ENCODE results near the gene STOM. TPM values are rescaled to one million over a fixed set of nuclear protein-coding genes. Genes with fewer than 3 reads are reported as not detected.

STOM gene
- total and polyA plus RNA-seq, 2 of the 8 experiments (the other 6 are each of a cell fraction or from before 2014, with no cell fraction given), result 25.2 to 60.4 TPM

- POLR2A ChIA-PET (ENCODE audit: partially characterized antibody), result interaction anchor here (1.3 kb wide), 1 partner anchor 41 kb away, joined by 3 read pairs; no protein-coding TSS in a partner anchor
- H3K79me2 ChIP-seq (ENCODE audit: control insufficient read depth in 1 of 2, insufficient read depth in 2 of 2, low read length in 2 of 2), result no peaks in the 10 kb centered on the region
- no peaks in the 10 kb centered on the region for H3K9me3 ChIP-seq (ENCODE audit: insufficient read depth in 2 of 2, low read depth in 1 of 2, low read length in 1 of 2)
- no peak overlapping the region for H2BK15ac ChIP-seq (ENCODE audit: low read length)
- no peak overlapping the region for H3K56ac ChIP-seq (replicated peaks; ENCODE audit: insufficient read length, low read depth, low read length)
- H2BK12ac ChIP-seq (ENCODE audit: low read depth, low read length), result no peak overlapping the region
- DNase-seq (ENCODE audit: low read depth in 1 of 2, low spot score in 2 of 2) (no peak), FAIRE-seq (no peak)
- TF ChIP-seq CHD1 (IDR thresholded peaks at IDR 0.05; ENCODE audit: low read depth, low read length), result no peak
- TF ChIP-seq RXRA (IDR thresholded peaks at IDR 0.05; ENCODE audit: insufficient read depth, low read depth, low read length), result no peak
- TF ChIP-seq BCL11A (IDR thresholded peaks at IDR 0.05; ENCODE audit: low read depth in 2 of 2, low read length in 2 of 2), result no peak
- no peak for TF ChIP-seq SRF (IDR thresholded peaks at IDR 0.05; ENCODE audit: low read depth, low read length)
- H3K79me1 ChIP-seq (ENCODE audit: low read depth, low read length), result no peaks in the 10 kb centered on the region
- no peak overlapping the region for H4K8ac ChIP-seq (ENCODE audit: extremely low read depth, insufficient read depth, low read length)
- no peaks in the 10 kb centered on the region for H3K4me1 ChIP-seq (replicated peaks in 1 of 4; ENCODE audit: control insufficient read depth in 3 of 4, insufficient read depth in 4 of 4, low read length in 3 of 4)
- H3K14ac ChIP-seq (ENCODE audit: insufficient read length), result no peak overlapping the region
- H3K18ac ChIP-seq (ENCODE audit: extremely low read depth, low read length), result no peak overlapping the region
- no peak overlapping the region for H2BK5ac ChIP-seq (ENCODE audit: low read depth, low read length)
- no peaks in the 10 kb centered on the region for H4K20me1 ChIP-seq (replicated peaks in 1 of 2; ENCODE audit: control insufficient read depth in 1 of 2, insufficient read depth in 2 of 2, low read length in 2 of 2)
- H2BK120ac ChIP-seq (replicated peaks; ENCODE audit: low read depth, low read length), result no peak overlapping the region
- H3K36me3 ChIP-seq (ENCODE audit: control insufficient read depth in 2 of 4, insufficient read depth in 4 of 4, low read length in 3 of 4), result peaks cover 0 to 5% (median 1%) of the 10 kb centered on the region in 4 experiments; a peak in 3 of 8 replicates
- no peaks in the 10 kb centered on the region for H3K23me2 ChIP-seq (ENCODE audit: low read depth, low read length)
- no peak overlapping the region for H3K9ac ChIP-seq (replicated peaks in 1 of 4; ENCODE audit: extremely low read depth in 1 of 4, low read depth in 3 of 4, low read length in 3 of 4)
- H4K91ac ChIP-seq (replicated peaks; ENCODE audit: insufficient read length, low read length), result no peak overlapping the region
- no peak overlapping the region for H3K4ac ChIP-seq (replicated peaks; ENCODE audit: insufficient read length, low read depth, low read length)
- H2BK20ac ChIP-seq (ENCODE audit: low read length), result no peak overlapping the region
- H3K27ac ChIP-seq (ENCODE audit: low read depth, low read length), result no peak overlapping the region
- 93% methylated on average over 10 of the region's 10 CpGs; no CpG with 5 or more reads in 1 of the 2 experiments for WGBS, 2 experiments (ENCODE audit: extremely low coverage in 1 of 2, insufficient coverage in 1 of 2, insufficient read length in 1 of 2, insufficient replicate concordance in 2 of 2, low coverage in 1 of 2, low lambda C conversion rate in 2 of 2, missing lambda C conversion rate in 1 of 2)
- no peak overlapping the region for H2AFZ ChIP-seq (ENCODE audit: low read length)
- no peaks in the 10 kb centered on the region for H3K27me3 ChIP-seq (replicated peaks in 1 of 4; ENCODE audit: control insufficient read depth in 3 of 4, extremely low read depth in 1 of 4, insufficient read depth in 3 of 4, low read length in 3 of 4)
- H3K4me3 ChIP-seq (ENCODE audit: extremely low read depth in 1 of 4, insufficient read depth in 2 of 4, low read depth in 3 of 4, low read length in 4 of 4), result no peak overlapping the region
- H3K23ac ChIP-seq (ENCODE audit: insufficient read length), result no peak overlapping the region
- H2AK5ac ChIP-seq (ENCODE audit: low read depth, low read length), result no peak overlapping the region
- CTCF ChIA-PET (ENCODE audit: partially characterized antibody), result interaction anchor here (0.7 to 9.9 kb wide), 8 partner anchors 14 to 121 kb away, joined by 3 to 197 read pairs (median 4); no protein-coding TSS in a partner anchor
- no peak overlapping the region for H3K4me2 ChIP-seq (ENCODE audit: insufficient read depth in 1 of 2, low read depth in 2 of 2, low read length in 2 of 2)
- no peak overlapping the region for H4K5ac ChIP-seq (ENCODE audit: insufficient read length, low read depth, low read length)
These were observed 56.4 kb downstream of the STOM start for GRCh38 chr9:121313458-121314152.
